Skeletal muscle cell (primary cell): Measurements from ENCODE around the gene VPS33B.

Source experiments
- DNase-seq: peaks from one replicate; pipeline ENCODE4 v3.0.0-alpha.2; 2010; ENCODE audit warnings: low read depth
- H3K4me3 ChIP-seq: 2 replicates; pipeline ENCODE4 v1.5.1; 2011; ENCODE audit warnings: low read depth, mild to moderate bottlenecking, control low read depth, low read length, moderate library complexity

VPS33B gene

DNA sequence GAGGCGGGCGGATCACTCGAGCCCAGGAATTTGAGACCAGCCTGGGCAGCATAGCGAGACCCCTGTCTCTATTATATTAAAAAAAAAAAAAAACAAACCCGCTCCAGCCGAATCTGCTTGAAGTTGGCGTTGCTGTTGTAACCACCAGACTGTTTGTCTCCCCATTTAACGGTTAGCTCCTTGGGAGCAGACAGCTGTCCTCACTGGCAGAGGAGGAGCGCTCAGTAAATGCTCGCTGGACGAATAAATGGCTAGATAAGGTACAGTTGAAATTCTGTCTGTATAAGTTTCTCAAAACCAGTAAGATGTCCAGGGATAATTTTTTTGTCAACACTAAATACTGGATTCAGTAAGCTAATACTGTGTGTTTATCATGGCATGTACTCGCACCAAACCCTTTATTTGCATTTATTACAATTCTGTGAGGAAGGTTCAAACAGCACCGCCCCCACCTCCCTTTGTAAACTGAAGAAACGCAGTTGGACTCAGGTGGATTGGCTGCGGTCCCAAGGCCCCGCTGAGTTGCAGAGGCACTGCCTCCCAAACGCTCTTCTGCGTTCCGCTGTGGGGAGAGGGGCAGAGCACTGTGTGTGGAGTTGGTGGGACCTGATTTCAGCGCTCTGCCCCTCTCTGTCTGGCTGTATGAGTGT, 66.6 kb downstream of the VPS33B start:
- H3K4me3 ChIP-seq, result peak overlapping the region; percentile 83

GRCh38 chr15:90954712-90955623, 67.4 kb downstream of the VPS33B start, which contains the start of gene RCCD1:
TSS of gene RCCD1 (plus strand) at chr15:90954884. CDS start at chr15:90956735, 1,851 bp downstream.
- peak within 1 kb of the TSS; percentile 83 for H3K4me3 ChIP-seq
- peak; percentile 81 for DNase-seq

More for the DNA sequence above, 66.6 kb downstream of the VPS33B start:
- DNase-seq, result no peak

GRCh38 chr15:90953947-90954711, 68.3 kb downstream of the VPS33B start:
- H3K4me3 ChIP-seq, result peak overlapping the region; percentile 83
- DNase-seq, result no peak

DNA sequence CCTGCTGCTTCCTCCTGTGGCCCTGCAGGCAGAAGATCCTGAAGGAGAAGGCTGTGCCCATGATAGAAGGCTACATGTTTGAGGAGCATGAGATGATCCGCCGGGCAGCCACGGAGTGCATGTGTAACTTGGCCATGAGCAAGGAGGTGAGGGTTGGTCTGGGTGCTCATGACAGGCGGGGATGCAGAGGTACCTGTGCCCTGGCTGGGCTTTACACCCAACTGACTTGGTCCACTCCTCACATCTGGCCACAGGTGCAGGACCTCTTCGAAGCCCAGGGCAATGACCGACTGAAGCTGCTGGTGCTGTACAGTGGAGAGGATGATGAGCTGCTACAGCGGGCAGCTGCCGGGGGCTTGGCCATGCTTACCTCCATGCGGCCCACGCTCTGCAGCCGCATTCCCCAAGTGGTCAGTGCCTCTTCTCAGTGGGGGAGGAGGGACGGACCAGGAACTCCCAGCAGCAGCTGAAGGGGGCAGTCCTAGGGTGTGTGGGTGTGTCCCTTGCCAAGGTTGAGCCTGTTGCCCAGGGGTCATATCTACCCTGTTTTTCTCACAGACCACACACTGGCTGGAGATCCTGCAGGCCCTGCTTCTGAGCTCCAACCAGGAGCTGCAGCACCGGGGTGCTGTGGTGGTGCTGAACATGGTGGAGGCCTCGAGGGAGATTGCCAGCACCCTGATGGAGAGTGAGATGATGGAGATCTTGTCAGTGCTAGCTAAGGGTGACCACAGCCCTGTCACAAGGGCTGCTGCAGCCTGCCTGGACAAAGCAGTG, 69.3 kb downstream of the VPS33B start:
- H3K4me3 ChIP-seq, result no peak overlapping the region
- no peak for DNase-seq

GRCh38 chr15:90950676-90951075, 71.7 kb downstream of the VPS33B start:
- DNase-seq, result no peak
- no peak overlapping the region for H3K4me3 ChIP-seq

- DNase-seq, result no peak
- no peak overlapping the region for H3K4me3 ChIP-seq
Measured at GRCh38 chr15:90949979-90950675, 72.3 kb downstream of the VPS33B start.
